DND-41 (cell line): ENCODE data around the gene TINAGL1.

ENCODE experiments used
- ATAC-seq: fragments of 200-7000 bp; cut with Tn5 transposase; 3 replicates; pipeline ENCODE4 v1.9.1; 2021; ENCODE audit warnings: low read depth; ENCODE audit not compliant: insufficient read depth
- DNase-seq: peaks from one replicate; pipeline ENCODE4 v3.0.0-alpha.2; 2020
- H2AFZ ChIP-seq: 2 replicates; pipeline ENCODE4 v1.6.0; 2012; ENCODE audit warnings: low read depth, low read length
- H3K27ac ChIP-seq: 2 replicates; pipeline ENCODE4 v1.5.1; 2012; ENCODE audit warnings: low read length, inconsistent platforms
- H3K27me3 ChIP-seq: fragments of 200-600 bp; sonication (generic); 2 replicates; pipeline ENCODE4 v1.6.0; 2012; ENCODE audit warnings: low read length, mild to moderate bottlenecking, inconsistent platforms; ENCODE audit not compliant: insufficient read depth, poor library complexity
- H3K36me3 ChIP-seq: 2 replicates; pipeline ENCODE4 v1.5.1; 2012; ENCODE audit warnings: low read length, inconsistent platforms; ENCODE audit not compliant: insufficient read depth
- H3K4me1 ChIP-seq: 2 replicates; pipeline ENCODE4 v1.5.1; 2012; ENCODE audit warnings: mild to moderate bottlenecking, low read length; ENCODE audit not compliant: insufficient read depth
- H3K4me2 ChIP-seq: 2 replicates; pipeline ENCODE4 v1.6.0; 2012; ENCODE audit warnings: mild to moderate bottlenecking, moderate library complexity, low read length, inconsistent platforms; ENCODE audit not compliant: insufficient read depth
- H3K4me3 ChIP-seq, 2 experiments: fragments of 200-600 bp in 1 of 2; shearing (Covaris generic) in 1 of 2; 2 replicates each; pipeline ENCODE4 v1.5.1; 2012 to 2016; ENCODE audit warnings: inconsistent platforms in 2 of 2, low read length in 2 of 2, mild to moderate bottlenecking in 2 of 2, low read depth in 1 of 2, moderate library complexity in 1 of 2
- H3K79me2 ChIP-seq: 2 replicates; pipeline ENCODE4 v1.6.0; 2012; ENCODE audit warnings: low read length, inconsistent platforms; ENCODE audit not compliant: insufficient read depth
- H3K9ac ChIP-seq: 2 replicates; pipeline ENCODE4 v1.6.0; 2012; ENCODE audit warnings: low read depth, mild to moderate bottlenecking, inconsistent platforms, low read length, moderate library complexity
- H3K9me3 ChIP-seq: 2 replicates; pipeline ENCODE4 v1.5.1; 2012; ENCODE audit warnings: low read length, moderate library complexity, mild to moderate bottlenecking, inconsistent platforms; ENCODE audit not compliant: insufficient read depth, severe bottlenecking
- H4K20me1 ChIP-seq: 2 replicates; pipeline ENCODE4 v1.6.0; 2012; ENCODE audit warnings: low read length; ENCODE audit not compliant: insufficient read depth
- EZH2 ChIP-seq: IDR thresholded peaks from 3 replicates; pipeline ENCODE4 v1.6.1; 2012; ENCODE audit warnings: borderline replicate concordance, low read depth, mild to moderate bottlenecking, moderate library complexity, low read length, inconsistent platforms; ENCODE audit not compliant: severe bottlenecking
- TF ChIP-seq, protein P1 (sequence below): IDR thresholded peaks from 2 replicates; pipeline ENCODE4 v1.5.1; 2012; ENCODE audit warnings: borderline replicate concordance, low read length, moderate library complexity, mild to moderate bottlenecking; ENCODE audit not compliant: poor library complexity, severe bottlenecking; ENCODE audit errors: extremely low read depth

Gene TINAGL1

DNA sequence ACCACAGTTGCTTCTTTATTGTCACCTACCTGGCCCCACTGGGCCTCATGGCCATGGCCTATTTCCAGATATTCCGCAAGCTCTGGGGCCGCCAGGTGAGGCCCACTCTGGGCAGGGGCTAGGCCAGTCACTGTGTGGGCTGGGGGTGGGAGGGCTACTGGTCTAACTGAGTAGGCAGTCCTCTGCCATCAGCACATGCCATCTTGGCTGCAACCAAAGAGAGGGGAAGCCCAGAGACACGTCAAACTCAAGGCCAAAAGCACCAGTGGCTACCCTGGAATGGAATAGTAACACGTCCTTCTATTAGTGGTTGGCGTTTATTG lies 45.1 kb downstream of the TINAGL1 start:
- no peak overlapping the region for H3K4me2 ChIP-seq
- DNase-seq (no peak), ATAC-seq (no peak)
- TF ChIP-seq EZH2: no peak
- TF ChIP-seq, protein P1, sequence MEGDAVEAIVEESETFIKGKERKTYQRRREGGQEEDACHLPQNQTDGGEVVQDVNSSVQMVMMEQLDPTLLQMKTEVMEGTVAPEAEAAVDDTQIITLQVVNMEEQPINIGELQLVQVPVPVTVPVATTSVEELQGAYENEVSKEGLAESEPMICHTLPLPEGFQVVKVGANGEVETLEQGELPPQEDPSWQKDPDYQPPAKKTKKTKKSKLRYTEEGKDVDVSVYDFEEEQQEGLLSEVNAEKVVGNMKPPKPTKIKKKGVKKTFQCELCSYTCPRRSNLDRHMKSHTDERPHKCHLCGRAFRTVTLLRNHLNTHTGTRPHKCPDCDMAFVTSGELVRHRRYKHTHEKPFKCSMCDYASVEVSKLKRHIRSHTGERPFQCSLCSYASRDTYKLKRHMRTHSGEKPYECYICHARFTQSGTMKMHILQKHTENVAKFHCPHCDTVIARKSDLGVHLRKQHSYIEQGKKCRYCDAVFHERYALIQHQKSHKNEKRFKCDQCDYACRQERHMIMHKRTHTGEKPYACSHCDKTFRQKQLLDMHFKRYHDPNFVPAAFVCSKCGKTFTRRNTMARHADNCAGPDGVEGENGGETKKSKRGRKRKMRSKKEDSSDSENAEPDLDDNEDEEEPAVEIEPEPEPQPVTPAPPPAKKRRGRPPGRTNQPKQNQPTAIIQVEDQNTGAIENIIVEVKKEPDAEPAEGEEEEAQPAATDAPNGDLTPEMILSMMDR: no peak
- no peaks in the 10 kb centered on the region for H3K79me2 ChIP-seq
- no peaks in the 10 kb centered on the region for H3K36me3 ChIP-seq
- H2AFZ ChIP-seq: no peak overlapping the region
- no peaks in the 10 kb centered on the region for H3K4me1 ChIP-seq
- peaks cover 7% of the 10 kb centered on the region for H3K27me3 ChIP-seq
- H3K4me3 ChIP-seq: no peak overlapping the region
- no peak overlapping the region for H3K27ac ChIP-seq
- no peak overlapping the region for H3K9ac ChIP-seq
- 0 out of 2 replicates have a peak, but pooled peaks cover 3% of the 10 kb centered on the region for H4K20me1 ChIP-seq
- H3K9me3 ChIP-seq: no peaks in the 10 kb centered on the region

DNA sequence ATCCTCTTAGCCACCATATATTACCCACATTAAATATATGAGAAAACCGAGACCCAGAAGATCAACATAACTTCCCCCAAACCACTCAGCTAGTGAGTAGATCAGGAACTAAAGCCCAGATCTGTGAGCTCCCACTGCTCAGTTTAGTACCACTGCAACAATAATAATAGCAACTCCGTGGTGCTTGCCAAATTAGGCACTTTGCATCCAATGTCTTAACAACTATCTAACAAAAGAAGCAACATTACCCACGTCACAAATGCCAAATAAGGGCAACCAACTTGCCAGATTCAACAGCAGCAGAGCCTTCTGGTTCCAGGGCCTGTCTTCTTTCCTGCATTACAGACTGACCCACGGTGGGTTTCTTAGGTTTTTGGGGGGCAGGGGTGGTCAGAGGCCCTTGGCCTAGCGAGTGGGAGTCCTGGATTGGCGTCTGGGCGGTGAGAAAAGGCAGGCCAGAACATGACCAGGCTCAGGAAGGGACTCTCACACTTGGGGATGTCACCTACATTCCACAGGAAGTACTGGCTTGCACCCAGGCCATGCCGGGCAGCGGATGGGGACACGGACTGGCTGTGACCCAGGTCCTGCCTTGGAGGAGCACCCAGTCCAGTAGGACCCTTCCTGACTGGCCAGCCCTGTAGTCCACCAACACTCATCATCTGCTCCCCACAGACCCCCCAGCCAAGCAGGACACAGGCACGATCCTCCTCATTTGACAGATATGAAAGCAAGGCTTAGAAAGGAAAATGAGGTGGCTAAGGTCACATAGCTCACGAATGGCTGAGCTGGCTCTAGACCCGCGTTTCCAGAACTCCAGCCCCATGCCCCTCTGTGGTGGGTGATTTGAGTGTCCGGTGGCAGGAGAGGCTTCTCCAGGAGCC lies 45.8 kb downstream of the TINAGL1 start:
- TF ChIP-seq, protein P1: no peak
- no peak for TF ChIP-seq EZH2
- H3K79me2 ChIP-seq: no peaks in the 10 kb centered on the region
- no peak overlapping the region for H3K27ac ChIP-seq
- no peaks in the 10 kb centered on the region for H3K9me3 ChIP-seq
- peaks cover 3% of the 10 kb centered on the region; the same call in 1 of the 2 replicates for H3K36me3 ChIP-seq
- no peak overlapping the region for H3K4me2 ChIP-seq
- peaks cover 4% of the 10 kb centered on the region for H3K27me3 ChIP-seq
- no peak overlapping the region for H3K4me3 ChIP-seq
- no peaks in the 10 kb centered on the region for H3K4me1 ChIP-seq
- H2AFZ ChIP-seq: no peak overlapping the region
- no peak for ATAC-seq
- H4K20me1 ChIP-seq: no peaks in the 10 kb centered on the region
- no peak overlapping the region for H3K9ac ChIP-seq
- DNase-seq: no peak

DNA sequence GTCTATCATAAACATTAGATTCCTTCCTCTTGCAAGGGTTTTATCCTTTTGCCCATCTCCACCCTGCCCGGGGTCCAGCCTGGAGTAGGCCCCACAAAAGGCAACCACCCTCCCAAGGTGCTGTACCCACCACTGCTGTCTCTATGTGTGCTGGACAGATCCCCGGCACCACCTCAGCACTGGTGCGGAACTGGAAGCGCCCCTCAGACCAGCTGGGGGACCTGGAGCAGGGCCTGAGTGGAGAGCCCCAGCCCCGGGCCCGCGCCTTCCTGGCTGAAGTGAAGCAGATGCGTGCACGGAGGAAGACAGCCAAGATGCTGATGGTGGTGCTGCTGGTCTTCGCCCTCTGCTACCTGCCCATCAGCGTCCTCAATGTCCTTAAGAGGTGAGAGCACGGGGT lies 47.0 kb downstream of the TINAGL1 start:
- Histone ChIP-seq H3K27ac (no peak overlapping the region), H2AFZ (no peak overlapping the region), H3K9ac (no peak overlapping the region), H3K4me3 (no peak overlapping the region), H3K4me2 (no peak overlapping the region), H3K27me3 (peaks cover 4% of the 10 kb centered on the region), H4K20me1 (no peaks in the 10 kb centered on the region), H3K79me2 (no peaks in the 10 kb centered on the region), H3K9me3 (no peaks in the 10 kb centered on the region), H3K4me1 (no peaks in the 10 kb centered on the region), H3K36me3 (peaks cover 14% of the 10 kb centered on the region)
- DNase-seq: no peak
- TF ChIP-seq, protein P1: no peak
- no peak for TF ChIP-seq EZH2
- no peak for ATAC-seq
